ENCODE data around the gene RBBP6. TPM values are rescaled to one million over a fixed set of nuclear protein-coding genes. Genes with fewer than 3 reads are reported as not detected.

The RBBP6 gene
- total RNA-seq, 6 experiments from 2014 or later: 16.0 to 24.8 (median 20.1) TPM

DNA sequence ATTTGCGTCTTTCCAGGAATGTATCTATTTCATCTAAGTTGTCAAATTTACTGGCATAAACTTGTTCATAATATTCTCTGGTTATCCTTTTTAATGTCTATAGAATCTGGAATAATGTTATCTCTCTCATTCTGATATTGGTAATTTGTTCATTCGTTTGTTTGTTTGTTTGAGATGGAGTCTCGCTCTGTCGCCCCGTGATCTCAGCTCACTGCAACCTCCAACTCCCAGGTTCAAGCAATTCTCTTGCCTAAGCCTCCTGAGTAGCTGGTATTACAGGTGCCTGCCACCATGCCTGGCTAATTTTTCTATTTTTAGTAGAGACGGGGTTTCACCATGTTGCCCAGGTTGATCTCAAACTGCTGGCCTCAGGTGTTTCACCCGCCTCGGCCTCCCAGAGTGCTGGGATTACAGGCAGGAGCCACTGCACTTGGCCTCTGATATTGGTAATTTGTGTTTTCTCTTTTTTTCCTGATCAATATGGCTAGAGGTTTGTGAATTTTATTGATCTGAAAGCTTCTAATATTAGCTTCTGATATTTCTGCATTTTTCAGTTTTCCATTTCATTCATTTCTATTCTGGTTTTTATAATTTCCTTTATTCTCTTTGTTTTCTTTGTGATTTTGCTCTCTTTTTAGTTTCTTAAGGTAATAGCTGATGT, 59.5 kb downstream of the RBBP6 start:
- Histone ChIP-seq H3K27me3 (no peaks in the 10 kb centered on the region), H3K36me3 (no peaks in the 10 kb centered on the region), H3K4me3 (no peak overlapping the region), H3K27ac (no peak overlapping the region), H3K9me3 (no peaks in the 10 kb centered on the region), H3K4me1 (no peaks in the 10 kb centered on the region)
- no peak for TF ChIP-seq POLR2A (IDR thresholded peaks at IDR 0.05)
- TF ChIP-seq, protein P1, sequence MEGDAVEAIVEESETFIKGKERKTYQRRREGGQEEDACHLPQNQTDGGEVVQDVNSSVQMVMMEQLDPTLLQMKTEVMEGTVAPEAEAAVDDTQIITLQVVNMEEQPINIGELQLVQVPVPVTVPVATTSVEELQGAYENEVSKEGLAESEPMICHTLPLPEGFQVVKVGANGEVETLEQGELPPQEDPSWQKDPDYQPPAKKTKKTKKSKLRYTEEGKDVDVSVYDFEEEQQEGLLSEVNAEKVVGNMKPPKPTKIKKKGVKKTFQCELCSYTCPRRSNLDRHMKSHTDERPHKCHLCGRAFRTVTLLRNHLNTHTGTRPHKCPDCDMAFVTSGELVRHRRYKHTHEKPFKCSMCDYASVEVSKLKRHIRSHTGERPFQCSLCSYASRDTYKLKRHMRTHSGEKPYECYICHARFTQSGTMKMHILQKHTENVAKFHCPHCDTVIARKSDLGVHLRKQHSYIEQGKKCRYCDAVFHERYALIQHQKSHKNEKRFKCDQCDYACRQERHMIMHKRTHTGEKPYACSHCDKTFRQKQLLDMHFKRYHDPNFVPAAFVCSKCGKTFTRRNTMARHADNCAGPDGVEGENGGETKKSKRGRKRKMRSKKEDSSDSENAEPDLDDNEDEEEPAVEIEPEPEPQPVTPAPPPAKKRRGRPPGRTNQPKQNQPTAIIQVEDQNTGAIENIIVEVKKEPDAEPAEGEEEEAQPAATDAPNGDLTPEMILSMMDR (IDR thresholded peaks at IDR 0.05): no peak
- ATAC-seq: no peak
- intact Hi-C loops (cut with DNase I): no loop called here
- no peak for DNase-seq
- WGBS (ENCODE audit: insufficient coverage, low coverage, low lambda C conversion rate, missing lambda C conversion rate): 91% methylated on average over 4 of the region's 8 CpGs

DNA sequence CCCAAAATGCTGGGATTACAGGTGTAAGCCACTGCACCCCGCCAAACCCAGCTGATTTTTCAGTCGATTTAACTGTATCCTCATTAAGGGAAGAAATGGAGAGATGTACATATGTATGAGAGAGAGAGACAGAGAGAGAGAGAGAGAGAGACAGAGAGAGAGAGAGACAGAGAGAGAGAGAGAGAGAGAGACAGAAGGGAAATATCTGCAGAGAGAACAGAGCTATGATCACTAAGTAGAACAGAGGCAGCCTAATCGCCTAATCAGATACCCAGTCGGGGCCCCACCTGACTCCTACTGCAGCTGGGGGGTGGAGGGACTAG, 70.0 kb downstream of the RBBP6 start:
- 42% methylated on average over 4 of the region's 4 CpGs for WGBS (ENCODE audit: insufficient coverage, low coverage, low lambda C conversion rate, missing lambda C conversion rate)
- intact Hi-C loops (cut with DNase I): no loop called here
- Histone ChIP-seq H3K9me3 (no peaks in the 10 kb centered on the region), H3K4me3 (no peak overlapping the region), H3K4me1 (peaks cover 0 to 5% (median 0%) of the 10 kb centered on the region in 4 donors), H3K27ac (no peak overlapping the region), H3K27me3 (peaks cover 0 to 3% of the 10 kb centered on the region in 2 donors), H3K36me3 (no peaks in the 10 kb centered on the region)
- TF ChIP-seq POLR2A (IDR thresholded peaks at IDR 0.05): no peak
- TF ChIP-seq, protein P1 (IDR thresholded peaks at IDR 0.05): no peak
- DNase-seq: no peak
- no peak for ATAC-seq

DNA sequence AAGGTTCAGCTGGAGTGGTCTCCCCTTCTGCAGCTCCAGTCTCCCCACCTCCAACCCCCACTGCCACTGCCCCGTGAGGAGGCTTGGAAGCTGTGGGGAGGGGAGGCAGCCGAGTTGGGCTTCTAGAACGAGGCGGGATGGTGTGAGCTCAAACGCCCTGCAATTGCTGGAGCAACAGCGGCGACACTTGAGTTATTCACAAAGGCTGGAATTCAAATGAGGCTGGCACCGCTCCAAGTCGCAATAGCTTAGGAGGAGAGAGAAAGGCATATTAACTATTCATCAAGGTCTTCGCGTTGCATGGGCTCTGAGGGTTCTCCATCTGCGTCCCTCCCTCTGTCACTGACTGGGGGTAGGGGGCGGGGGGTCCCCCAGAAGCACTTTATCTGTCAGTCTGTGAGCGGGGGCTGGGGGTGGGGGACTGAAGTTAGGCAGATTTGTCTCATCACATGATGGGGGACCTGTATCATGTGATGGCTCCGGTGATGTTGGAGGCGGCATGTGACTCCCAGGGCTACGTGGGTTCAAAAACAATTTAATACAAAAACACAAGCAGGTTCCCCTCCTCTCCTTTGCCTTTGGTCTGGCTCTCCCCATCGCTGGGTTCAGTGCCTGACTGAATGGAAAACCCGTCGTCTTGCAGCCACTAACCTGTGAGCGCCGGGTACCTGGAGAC, 70.5 kb downstream of the RBBP6 start:
- TF ChIP-seq POLR2A (IDR thresholded peaks at IDR 0.05): no peak
- TF ChIP-seq, protein P1 (IDR thresholded peaks at IDR 0.05): no peak
- no peak overlapping the region for H3K4me3 ChIP-seq
- intact Hi-C loops (cut with DNase I): no loop called here
- peak in 2 of 3 donors; percentile 27 to 44 for DNase-seq
- no peaks in the 10 kb centered on the region for H3K9me3 ChIP-seq
- H3K27ac ChIP-seq: no peak overlapping the region
- ATAC-seq: peak in 1 of 4 donors; percentile 17
- peaks cover 0 to 3% of the 10 kb centered on the region in 2 donors for H3K27me3 ChIP-seq
- no peaks in the 10 kb centered on the region for H3K36me3 ChIP-seq
- WGBS (ENCODE audit: insufficient coverage, low coverage, low lambda C conversion rate, missing lambda C conversion rate): 10% methylated on average over 12 of the region's 22 CpGs
- H3K4me1 ChIP-seq: peaks cover 0 to 5% (median 0%) of the 10 kb centered on the region in 4 donors

DNA sequence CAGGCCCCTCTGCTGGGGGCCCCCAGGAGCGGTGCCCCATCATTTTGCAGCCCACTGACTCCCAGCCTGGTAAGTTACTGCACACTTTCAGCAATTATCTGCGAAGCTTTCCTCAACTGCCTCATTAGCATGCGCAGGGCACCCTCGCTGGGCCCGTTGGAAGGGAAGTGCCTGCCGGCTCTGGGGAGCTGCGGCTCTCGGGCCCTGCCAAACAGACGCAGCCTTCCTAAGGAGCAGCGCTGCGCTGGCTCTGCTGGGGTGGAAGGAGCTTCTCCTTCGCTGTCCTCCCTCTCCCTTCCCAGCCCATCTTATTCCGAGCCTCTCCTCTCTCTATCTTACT, 71.0 kb downstream of the RBBP6 start:
- DNase-seq (no peak), ATAC-seq (peak in 3 of 4 donors; percentile 25 to 47 (median 42))
- Histone ChIP-seq H3K27me3 (peaks cover 0 to 3% of the 10 kb centered on the region in 2 donors), H3K4me1 (peaks cover 0 to 5% (median 0%) of the 10 kb centered on the region in 4 donors), H3K4me3 (no peak overlapping the region), H3K27ac (no peak overlapping the region), H3K9me3 (no peaks in the 10 kb centered on the region), H3K36me3 (no peaks in the 10 kb centered on the region)
- TF ChIP-seq, protein P1 (IDR thresholded peaks at IDR 0.05): no peak
- TF ChIP-seq POLR2A (IDR thresholded peaks at IDR 0.05): no peak
- intact Hi-C loops (cut with DNase I): no loop called here
- 2% methylated on average over 11 of the region's 13 CpGs for WGBS (ENCODE audit: insufficient coverage, low coverage, low lambda C conversion rate, missing lambda C conversion rate)

All from right lobe of liver (tissue), 6 donors.